HG02759 (cell line): ENCODE data around the gene MED13L.

Experiments used
- ATAC-seq: cut with Tn5 transposase; IDR thresholded peaks from one replicate; pipeline ENCODE4 v1.9.1; 2021; ENCODE audit warnings: mild to moderate bottlenecking, moderate library complexity; ENCODE audit not compliant: unreplicated experiment

The MED13L gene

GRCh38 chr12:116213885-116214527 is 63.5 kb downstream of the MED13L start:
- no peak for ATAC-seq

GRCh38 chr12:116213014-116213413 is 64.5 kb downstream of the MED13L start:
- no peak for ATAC-seq

DNA sequence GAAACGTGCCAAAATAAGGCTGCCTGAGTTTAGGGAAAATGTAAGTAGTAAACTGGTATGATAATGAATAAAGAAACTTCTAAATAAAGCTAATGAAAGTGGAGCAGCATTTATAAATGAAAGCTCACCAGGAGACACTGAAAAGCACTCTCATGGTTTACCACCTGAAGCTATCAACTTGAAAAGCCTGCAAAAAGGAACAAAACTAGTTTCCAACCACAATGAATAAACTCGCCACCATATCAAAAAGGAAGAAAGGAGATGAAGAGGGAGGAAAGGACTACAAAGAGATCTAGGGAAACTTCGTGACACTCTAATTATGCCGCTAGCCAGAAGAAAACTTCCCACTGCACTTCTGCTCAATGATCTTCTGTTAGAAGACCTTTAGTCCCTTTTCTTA is 66.7 kb downstream of the MED13L start:
- ATAC-seq, result no peak

- no peak for ATAC-seq
These were observed 67.4 kb downstream of the MED13L start for GRCh38 chr12:116210131-116210530.

DNA sequence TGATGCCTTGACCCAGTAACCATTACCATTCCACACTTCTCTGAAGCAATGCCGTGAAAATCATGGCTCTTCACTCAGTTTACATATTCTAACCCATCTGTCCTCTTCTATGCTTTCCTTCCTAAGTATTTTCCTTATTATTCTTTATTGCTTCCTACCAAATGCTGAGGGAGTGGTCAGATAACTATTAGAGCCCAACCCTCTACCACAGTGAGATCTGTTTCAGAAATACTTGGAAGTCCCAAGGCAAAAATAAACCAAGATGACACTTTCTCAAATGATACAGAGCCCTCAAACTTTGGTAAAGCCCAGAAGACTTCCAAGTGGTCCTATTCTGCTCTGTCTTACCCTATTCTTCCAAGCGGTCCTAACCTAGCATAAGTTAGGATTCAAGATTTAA is 68.0 kb downstream of the MED13L start:
- no peak for ATAC-seq

- ATAC-seq, result no peak
These were observed 70.2 kb downstream of the MED13L start for GRCh38 chr12:116207274-116207673.

GRCh38 chr12:116206828-116207227 is 70.7 kb downstream of the MED13L start:
- no peak for ATAC-seq

DNA sequence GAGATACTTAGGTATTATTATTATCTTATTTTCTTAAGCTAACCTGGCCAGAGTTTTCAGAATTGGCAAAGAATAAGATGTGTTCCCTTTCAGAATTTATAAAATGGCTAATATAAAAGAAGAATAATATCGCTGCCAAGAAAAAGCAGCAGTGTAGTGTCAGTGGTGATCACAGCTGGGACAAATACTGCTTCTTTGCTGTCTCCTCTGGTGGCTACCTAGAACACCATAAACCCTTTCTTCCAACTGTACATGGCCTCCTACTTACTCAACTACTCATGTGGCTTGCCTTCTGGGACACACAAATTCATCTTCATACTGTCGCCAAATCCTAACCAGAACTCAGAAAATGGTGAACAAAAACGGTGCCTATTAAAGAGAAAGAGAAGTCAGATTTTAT is 72.7 kb downstream of the MED13L start:
- no peak for ATAC-seq

- no peak for ATAC-seq
These were observed 73.3 kb downstream of the MED13L start for GRCh38 chr12:116204169-116204568.

- no peak for ATAC-seq
These were observed 74.6 kb downstream of the MED13L start for GRCh38 chr12:116202940-116203339.

GRCh38 chr12:116202433-116202832 is 75.1 kb downstream of the MED13L start:
- ATAC-seq, result no peak

DNA sequence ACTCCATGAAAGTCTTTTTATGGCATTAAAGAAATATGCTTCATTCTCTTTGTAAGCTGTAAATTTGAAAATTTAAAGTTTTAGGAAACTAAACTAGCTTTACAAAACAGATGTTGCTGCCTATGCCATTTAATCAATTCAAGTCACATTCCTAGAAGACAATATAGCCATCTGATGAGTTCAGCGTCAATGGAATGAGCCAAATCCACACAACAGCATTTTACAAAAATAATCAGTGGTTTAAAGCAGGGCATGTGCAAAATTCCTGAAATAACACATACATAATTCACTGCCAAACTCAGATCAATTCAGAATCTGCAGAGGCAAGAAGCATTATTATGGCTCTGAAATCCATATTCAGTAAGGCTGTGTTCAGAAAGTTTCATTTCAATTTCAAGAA is 75.6 kb downstream of the MED13L start:
- no peak for ATAC-seq

- no peak for ATAC-seq
These were observed 76.1 kb downstream of the MED13L start for GRCh38 chr12:116201359-116201758.

GRCh38 chr12:116200812-116201211 is 76.7 kb downstream of the MED13L start:
- no peak for ATAC-seq

DNA sequence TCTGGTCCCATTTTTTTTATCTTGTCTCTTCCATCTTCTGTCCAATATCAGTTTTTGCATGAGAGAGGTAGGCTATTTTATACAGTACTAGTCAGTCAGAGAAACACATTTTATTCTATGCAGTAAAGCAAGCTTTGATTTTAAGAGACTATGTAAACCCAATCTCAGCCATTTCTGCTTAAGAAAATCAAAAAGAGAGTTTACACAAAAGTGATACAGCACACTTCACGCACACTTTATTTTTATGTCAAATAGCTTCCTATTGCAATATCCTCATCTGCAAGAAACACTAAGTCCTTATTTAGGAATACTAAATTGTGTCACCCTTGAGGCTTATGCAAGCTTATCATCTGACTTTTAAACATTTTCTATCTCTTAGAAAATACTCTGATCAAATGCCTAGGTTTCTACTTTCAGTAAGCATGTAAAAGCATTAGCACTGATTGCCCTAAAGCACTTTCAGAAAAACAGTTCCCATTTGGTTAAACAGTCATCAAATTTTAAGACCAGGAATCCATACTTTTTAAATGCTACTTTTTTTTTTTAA is 78.3 kb downstream of the MED13L start:
- no peak for ATAC-seq

GRCh38 chr12:116196752-116197718 is 80.5 kb downstream of the MED13L start:
- no peak for ATAC-seq

- ATAC-seq, result no peak
These were observed 81.3 kb downstream of the MED13L start for GRCh38 chr12:116196226-116196625.

GRCh38 chr12:116194935-116195431 is 82.5 kb downstream of the MED13L start:
- peak; percentile 88 for ATAC-seq

DNA sequence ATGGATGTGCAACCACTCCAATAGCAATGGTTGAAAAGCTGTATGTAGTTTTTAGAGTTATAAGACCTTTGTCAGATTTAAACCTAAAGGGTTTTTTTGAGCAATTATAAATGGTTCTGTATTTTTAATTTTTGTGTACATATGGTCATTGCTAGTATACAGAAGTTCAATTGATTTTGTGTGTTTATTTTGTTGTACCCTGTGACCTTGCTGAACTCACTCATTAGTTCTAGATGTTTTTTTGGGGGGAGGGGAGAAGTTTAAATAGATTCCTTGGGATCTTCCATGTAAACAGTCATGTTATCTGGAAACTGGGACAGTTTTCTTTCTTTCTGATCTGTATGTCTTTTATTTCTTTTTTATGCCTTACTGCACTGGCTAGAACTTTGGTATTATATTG is 87.8 kb downstream of the MED13L start:
- no peak for ATAC-seq

DNA sequence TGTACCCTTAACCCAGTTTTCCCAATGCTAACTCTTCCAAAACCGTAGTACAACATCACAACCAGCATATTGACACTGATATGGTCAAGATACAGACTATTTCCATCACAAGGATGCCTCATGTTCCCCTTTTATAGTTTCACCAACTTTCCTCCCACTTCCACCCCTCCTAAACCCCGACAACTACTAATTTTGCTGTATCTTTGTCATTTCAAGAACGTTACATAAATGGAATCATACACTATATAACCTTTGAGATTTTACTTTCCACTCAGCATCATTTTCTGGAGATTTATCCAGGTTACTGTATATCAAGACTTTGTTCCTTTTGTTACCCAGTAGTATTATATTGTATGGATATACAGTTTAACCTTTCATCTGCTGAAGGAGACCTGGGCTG is 88.9 kb downstream of the MED13L start:
- no peak for ATAC-seq

DNA sequence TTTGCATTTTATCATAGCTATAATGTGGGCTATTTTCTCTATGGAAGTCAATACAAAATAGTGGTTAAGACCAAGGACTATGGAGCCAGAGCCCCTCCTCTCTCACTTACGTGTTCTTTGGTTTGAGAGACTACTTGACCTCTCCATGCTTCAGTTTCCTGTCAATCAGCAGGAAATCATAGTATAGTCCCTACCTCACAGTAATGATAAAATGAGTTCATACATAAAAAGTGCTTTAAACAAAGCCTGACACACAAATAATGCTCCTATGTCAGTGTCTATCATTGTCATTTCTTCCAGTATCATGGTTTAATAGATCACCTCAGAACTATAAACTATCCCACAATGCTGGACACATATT is 90.4 kb downstream of the MED13L start:
- no peak for ATAC-seq
